ENCODE results near the gene AGTRAP.

AGTRAP gene

GRCh38 chr1:11780380-11781147 lies 44.6 kb downstream of the AGTRAP start:
- DNase-seq (ENCODE audit: low read depth, low spot score) = no peak
- TF ChIP-seq CTCF (IDR thresholded peaks at IDR 0.05; ENCODE audit: insufficient read depth, low read length, missing control alignments) = no peak
- H3K4me3 ChIP-seq (ENCODE audit: low read depth, low read length) = no peak overlapping the region
- CTCF ChIA-PET = no interaction called here
- POLR2A ChIA-PET = no interaction called here

GRCh38 chr1:11781297-11781696 lies 45.4 kb downstream of the AGTRAP start:
- H3K4me3 ChIP-seq (ENCODE audit: low read depth, low read length) = no peak overlapping the region
- no peak for TF ChIP-seq CTCF (IDR thresholded peaks at IDR 0.05; ENCODE audit: insufficient read depth, low read length, missing control alignments)
- ChIA-PET POLR2A (no interaction called here), CTCF (no interaction called here)
- no peak for DNase-seq (ENCODE audit: low read depth, low spot score)

DNA sequence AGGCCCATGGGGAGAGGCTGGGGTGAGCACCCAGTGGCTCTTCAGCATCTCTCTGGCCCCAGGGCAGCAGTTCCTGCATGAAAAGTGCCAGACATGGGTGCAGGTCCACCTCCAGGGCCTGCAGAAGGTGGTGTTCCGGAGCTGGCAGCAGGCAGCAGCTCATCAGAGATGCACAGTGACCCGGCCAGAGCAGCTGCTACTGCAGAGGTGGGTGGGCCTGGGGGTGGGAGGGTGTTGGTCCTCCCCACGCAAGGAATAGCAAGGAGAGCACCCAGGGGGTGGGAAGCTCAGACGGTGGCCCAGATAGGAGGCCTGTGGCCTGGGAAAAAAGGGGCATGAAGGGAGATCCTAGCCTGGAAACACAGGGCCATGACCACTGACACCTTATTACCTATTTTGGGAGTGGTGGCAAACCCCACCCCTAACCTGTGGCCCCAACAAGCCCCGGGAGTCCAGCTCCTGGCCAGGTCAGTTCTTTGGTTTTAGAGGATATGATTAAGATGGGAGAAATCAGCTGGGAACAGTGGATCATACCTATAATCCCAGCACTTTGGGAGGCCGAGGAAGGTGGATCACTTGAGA lies 46.3 kb downstream of the AGTRAP start:
- ChIA-PET CTCF (interaction anchor here (0.8 to 1.5 kb wide), 3 partner anchors 10 to 19 kb away, joined by 3 read pairs; no protein-coding TSS in a partner anchor), POLR2A (interaction anchor here (0.7 kb wide), 1 partner anchor 667 kb away, joined by 9 read pairs; no protein-coding TSS in a partner anchor)
- DNase-seq (ENCODE audit: low read depth, low spot score) = no peak
- no peak for TF ChIP-seq CTCF (IDR thresholded peaks at IDR 0.05; ENCODE audit: insufficient read depth, low read length, missing control alignments)
- H3K4me3 ChIP-seq (ENCODE audit: low read depth, low read length) = no peak overlapping the region

DNA sequence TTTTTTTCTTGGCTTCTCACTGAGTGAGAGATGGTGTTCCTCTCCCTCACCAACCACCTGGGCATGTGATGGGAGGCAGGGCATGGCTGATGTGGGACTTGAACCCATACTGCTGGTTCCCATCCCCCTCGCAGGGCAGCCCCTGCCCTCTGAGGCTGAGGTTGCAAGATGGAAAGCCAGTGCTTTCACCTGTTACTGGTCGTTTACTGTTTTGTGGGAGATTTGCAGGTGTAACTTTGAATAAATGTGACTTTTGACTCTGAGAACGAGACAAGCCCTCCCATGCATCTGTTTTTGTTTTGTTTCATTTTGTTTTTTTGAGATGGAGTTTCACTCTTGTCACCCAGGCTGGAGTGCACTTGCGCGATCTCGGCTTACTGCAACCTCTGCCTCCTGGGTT lies 47.6 kb downstream of the AGTRAP start:
- no peak overlapping the region for H3K4me3 ChIP-seq (ENCODE audit: low read depth, low read length)
- CTCF ChIA-PET = no interaction called here
- no peak for TF ChIP-seq CTCF (IDR thresholded peaks at IDR 0.05; ENCODE audit: insufficient read depth, low read length, missing control alignments)
- no peak for DNase-seq (ENCODE audit: low read depth, low spot score)
- POLR2A ChIA-PET = no interaction called here

- no peak for TF ChIP-seq CTCF (IDR thresholded peaks at IDR 0.05; ENCODE audit: insufficient read depth, low read length, missing control alignments)
- no peak overlapping the region; the same call in 1 of the 2 replicates for H3K4me3 ChIP-seq (ENCODE audit: low read depth, low read length)
- POLR2A ChIA-PET = no interaction called here
- DNase-seq (ENCODE audit: low read depth, low spot score) = no peak
- CTCF ChIA-PET = interaction anchor here (1.2 to 2.2 kb wide), 7 partner anchors 9 to 47 kb away, joined by 4 to 18 read pairs (median 5); no protein-coding TSS in a partner anchor
Measured at GRCh38 chr1:11784256-11784992, 48.5 kb downstream of the AGTRAP start.

Data from AG04449 (cell line).